Measurements from ENCODE around the gene RBFOX1.

RBFOX1 gene

DNA sequence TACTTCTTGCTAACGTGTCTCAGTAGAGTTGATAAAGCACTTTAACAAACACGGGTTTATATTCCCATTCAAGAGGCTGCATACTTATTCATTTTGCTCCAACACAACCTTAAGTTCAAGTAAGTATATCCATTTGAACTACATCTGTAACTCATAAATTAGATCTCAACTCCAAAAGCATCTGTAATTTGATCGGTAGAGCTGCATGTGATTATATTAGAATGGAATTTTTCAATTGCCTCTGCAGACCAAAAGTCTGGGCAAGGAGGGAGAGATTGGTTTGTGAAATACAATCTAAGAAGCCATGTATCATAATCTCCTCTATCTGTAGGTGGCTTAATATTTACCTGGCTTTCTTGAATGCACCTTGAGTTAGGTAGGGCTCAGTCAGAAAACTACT lies 371.0 kb downstream of the RBFOX1 start:
- no peak for DNase-seq

DNA sequence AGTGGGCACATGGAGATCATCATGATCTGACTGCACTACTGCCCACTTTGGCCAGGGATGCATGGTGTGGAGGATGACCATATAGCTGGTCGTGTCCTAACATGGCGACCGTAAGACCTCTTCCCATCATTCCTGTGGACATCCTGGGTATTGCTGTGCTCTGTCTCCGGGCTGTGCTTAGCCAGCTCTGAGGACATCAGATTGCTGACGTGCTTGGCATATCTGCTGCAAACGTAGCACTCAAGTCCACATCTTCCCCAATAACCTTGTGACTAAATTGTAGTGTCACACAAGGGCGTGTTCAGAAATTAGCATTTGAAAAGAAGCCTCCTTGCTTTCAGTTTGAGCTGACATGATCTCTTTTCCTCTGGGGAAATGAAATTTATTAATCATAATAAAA lies 373.2 kb downstream of the RBFOX1 start:
- DNase-seq: no peak

DNA sequence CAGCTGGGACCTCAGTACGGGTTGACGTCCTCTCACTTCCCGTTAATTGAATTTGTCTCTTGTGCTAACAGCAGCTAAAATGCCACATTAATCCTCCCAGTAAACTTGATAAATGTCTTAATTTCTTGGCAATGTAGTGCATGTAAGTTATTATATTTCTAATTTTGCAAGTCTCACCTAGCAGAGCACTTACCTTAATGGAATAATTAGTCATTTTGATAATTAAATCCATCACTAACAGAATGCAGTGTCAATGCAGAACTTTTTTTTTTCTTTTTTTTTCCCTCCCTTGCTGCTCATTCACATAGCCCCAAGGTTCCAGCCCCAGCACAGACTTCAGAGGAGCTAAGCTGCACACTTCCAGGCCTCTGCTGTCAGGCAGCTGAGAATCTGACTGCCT lies 376.5 kb downstream of the RBFOX1 start:
- no peak for DNase-seq

DNA sequence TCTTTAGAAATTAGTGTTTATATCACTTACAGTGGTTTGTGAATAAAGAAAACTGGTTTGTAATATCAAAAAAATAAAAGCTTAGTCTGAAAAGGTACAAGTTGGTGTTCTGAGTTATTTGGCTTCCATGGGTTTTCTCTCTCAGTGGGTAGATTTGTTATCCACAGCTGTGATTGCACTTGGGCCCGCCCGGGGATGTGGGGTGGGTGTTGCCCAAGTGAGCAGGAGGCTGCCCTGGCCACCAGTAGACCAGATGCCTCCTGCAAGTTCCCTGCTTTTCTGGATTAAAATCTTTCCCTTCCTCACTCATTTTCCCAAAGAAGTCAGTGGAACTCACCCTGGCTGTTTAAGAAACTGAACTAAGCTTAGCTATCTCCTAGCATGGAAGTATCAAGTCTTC lies 380.6 kb downstream of the RBFOX1 start:
- no peak for DNase-seq

DNA sequence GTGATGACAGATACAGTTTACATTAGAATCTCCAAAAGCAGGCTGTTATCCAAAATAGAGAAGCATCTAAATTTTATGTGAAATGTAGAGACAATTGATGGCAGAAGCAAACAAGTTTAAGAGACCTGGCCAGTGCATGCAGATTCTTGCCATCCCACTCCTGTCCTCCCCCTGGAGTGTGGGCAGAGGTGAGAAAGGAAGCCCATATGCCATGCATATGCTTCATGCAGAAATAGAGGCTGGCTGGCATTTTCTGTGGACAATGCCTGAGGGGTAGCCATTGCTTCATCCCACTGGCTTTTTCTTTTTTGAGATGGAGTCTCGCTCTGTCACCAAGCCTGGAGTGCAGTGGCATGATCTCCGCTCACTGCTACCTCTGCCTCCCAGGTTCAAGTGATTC lies 382.1 kb downstream of the RBFOX1 start:
- no peak for DNase-seq

DNA sequence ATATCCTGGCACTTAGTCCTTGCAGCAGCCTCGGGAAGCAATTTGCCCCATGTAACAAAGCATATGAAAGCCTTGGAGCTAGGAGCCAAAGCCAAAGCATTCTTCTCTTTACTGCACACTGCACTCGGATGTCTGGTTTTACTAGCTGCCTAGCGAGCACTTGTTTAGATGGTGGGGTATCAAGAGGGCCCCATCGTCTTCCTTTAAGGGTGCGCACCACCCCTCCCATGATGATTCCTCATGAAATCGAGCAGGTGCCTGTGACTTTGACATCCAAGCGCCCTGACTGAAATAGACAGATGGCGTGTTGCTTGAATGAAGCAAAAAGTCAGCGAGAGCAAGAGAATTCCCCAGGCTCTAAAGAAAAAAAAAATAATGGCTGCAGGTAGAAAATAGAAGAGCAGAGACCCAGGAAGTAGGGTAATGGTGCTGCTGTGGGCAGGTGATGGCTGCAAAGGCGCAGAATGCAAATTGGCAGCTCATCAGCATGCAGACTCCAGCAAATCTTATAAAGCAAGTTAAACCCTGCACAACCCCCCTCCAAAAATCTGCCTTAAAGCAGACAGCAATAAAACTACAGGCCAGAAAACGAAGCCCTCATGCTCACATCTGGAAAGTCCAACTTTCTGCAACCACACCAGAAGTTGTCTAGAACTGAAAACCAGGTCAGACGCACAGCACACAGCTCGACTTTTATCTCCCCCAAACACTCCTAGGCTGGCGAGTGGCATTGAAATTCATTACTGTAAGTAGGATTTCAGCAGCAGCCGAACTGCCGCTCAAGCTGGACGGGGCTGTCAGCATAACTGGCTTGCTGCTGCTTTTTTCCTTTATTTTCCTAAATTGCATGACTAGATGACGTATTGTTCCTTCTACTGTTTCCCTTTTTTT lies 384.3 kb downstream of the RBFOX1 start:
- DNase-seq: no peak

DNA sequence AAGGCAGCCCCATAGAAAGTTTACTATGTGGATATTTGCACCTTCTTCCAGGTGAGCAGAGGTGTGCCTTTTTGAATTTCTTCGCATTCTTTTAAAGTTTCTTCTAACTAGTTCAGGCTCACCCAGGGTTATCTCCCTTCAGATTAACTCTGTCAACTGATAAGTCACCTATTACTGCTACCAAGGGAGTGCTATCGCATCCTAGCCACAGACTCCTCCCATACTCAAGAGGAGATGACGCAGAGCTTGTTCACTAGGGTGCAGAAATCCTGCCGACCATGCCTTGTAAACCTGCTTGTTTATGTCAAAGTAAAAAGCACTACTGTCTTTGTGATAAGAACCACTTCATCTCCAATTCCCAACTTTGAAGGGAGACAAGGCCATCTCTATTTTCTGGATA lies 390.1 kb downstream of the RBFOX1 start:
- no peak for DNase-seq

DNA sequence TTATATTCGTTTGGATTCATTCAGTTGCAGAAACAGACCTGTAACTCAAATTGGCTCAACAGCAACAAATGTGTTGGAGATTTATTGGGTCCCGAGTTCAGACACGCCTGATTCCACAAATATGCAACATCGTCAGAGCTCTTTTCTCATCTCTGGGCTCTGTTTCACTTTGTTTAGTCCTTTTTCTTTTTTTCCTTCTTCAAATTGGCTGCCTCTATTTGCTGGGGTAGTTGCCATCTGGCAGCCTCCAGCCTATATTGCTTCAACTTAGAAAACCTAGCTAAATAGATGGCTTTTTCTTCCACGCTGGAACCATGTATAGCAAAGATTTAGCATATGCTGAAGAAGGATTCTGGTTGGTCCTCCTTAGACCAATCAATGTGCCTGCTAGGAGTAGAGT lies 398.5 kb downstream of the RBFOX1 start:
- DNase-seq: no peak

DNA sequence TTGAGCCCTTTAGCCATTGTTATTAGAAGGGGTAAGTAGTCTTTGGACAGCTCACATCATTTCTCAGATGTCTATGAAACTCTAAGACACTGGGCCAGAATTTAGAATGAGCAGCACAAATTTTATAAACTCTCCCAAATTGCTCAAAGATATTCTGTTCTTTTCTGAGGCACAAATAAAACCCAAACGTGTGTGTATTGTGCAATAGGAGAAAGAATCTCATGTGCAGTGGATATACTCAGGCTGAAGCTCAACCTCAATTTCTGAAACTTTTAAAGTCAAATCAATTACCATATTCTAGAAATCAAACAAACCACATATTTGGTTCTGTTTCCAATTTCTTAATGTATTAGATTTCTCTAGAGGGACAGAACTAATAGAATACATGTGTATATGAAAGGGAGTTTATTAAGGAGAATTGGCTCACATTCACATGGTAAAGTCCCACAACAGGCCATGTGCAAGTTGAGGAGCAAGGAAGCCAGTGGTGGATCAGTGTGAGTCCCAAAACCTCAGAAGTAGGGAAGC lies 403.6 kb downstream of the RBFOX1 start:
- DNase-seq: no peak

DNA sequence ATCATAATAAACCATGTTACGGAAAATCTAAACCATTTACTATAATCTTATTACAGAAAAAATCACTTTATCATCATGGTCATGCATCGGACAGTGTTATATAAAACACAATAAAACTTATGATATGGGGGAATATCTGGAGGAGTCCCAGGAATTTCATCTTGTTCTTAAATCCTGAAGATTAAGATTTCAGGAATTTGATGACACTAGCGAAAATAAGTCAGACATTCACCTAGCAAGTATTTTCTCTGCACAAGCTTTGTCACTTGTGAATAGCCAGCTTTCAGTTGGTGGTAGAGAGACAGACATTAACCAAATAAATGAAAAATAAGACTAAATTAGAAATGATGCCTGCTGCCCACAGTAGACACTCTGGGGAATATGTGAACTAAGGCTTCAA lies 410.0 kb downstream of the RBFOX1 start:
- DNase-seq: no peak

DNA sequence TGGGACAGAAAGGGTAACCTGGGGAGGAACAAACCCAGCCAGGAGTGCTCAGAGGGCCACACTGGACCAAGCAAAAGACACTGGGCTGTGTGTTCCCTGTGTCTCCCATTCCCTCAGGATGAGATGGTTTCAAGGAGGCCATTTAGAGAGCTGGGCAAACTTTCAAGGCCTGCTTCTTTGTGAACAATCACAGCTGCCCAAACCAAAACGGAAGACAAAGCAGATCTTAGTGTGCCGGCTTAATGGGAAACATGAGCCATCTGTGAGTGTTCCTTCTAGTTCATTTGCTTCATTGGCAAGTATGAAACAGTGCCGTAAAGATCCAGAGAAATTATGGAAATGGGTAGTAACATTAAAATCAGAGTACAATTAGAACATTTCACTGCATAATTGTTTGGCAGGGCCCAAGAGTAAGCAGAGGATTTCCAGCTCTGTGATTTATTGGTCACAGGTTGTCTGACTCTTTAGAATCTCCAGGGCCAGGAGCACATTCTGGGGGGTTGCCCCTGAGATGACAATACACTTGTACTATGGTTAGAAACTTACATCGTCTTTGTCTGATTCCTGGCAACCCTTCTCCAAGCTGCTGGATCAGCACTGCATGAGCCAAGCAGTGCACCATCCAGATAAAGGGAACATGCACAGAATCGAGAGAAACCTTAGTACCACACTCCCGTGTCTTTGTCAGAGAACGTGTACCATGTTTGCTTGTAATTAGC lies 412.1 kb downstream of the RBFOX1 start:
- DNase-seq: no peak

DNA sequence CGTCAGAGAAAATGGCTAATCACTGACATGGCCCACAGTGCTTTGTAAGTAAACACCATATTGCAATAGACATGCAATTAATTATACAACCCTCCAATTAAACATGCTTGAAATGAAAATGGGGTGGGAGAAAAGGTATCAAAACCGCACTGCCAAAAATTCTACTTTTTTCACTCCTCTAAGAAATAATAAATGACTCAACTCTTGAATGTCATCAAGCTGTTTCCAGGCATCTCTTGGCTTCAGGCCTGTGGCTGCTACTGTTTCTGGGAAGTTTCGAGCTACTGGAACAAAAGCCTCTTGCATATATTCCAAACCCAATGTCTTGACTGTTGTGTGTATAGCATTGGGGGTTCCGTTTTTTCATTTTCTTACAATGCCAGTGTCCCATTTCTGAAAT lies 412.6 kb downstream of the RBFOX1 start:
- no peak for DNase-seq

DNA sequence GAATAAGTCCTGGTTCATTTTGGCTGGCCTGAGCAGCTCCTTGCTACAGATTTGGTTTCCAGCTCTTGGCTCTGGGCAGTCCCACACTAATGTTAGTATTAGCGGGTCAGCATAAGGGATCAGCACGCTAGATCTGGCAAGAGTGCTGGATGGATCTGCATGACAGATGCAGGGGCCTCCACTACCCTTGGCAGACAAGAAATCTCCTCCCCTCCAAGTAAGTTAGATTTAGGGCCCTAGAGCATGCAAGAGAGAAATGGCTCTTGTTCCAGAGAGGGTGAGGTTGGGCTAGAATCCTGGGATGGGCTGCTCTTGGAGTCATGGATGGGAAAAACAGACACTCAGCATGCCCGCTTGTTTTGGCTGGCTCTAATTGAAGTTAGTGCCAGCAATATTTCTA lies 414.3 kb downstream of the RBFOX1 start:
- no peak for DNase-seq

DNA sequence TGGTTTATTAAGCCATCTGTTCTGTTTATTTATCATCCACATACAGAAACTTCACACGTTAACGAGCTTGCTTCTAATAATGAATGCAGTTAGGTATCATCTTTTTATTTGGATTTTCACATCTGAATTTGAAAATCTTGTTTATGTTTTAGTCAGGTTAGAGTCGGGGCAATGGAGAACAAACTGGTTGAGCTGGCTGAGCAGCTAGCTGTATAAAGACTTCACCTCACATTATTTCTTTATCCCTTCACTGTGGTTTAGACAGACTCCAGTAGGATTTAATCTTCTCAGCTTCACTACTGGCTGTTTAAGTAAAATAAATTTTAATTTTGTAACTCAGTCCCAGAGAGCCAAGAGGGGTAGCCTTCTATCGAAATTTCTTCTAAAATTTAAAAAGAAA lies 415.9 kb downstream of the RBFOX1 start:
- DNase-seq: no peak

DNA sequence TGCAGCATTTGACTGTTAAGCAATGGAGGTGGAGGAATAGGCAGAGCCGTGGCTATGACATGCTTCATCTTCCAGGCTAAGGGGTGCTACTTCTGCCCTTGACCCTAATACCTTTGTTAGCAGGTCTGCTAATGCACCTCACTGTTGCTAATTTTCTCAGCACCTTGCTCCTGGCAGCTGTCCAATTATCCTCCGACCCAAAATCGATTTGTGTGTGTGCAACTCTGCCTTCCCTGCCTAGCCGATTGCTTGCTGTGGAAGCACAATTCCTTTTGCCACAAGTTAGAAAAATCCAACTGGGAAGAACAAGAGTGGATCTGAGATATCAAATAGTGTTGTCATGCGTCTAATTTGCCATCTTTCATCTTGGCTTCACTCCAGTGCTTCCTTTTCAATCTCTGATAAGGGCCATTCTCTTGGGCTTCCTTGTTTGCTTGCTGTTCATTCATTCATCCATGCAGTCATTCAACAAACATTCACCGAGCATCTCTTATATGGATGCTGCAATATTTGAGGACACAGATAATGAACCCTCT lies 422.8 kb downstream of the RBFOX1 start:
- no peak for DNase-seq

All from right kidney (tissue), 1 donor.